PC-3 (cell line): Measurements from ENCODE around the gene MGAT5.

Source experiments
- CTCF ChIP-seq: fragments of 300-600 bp; sonication (generic); conservative IDR thresholded peaks from 2 replicates; pipeline ENCODE4 v1.5.1; 2017; ENCODE audit warnings: antibody characterized with exemption, low read depth, mild to moderate bottlenecking, low read length
- EZH2phosphoT487 ChIP-seq: fragments of 300-600 bp; sonication (generic); IDR thresholded peaks from 2 replicates; pipeline ENCODE4 v1.6.1; 2018; ENCODE audit warnings: mild to moderate bottlenecking, antibody characterized with exemption, low read length, borderline replicate concordance

GRCh38 chr2:134431838-134432434 is 178.1 kb downstream of the MGAT5 start:
- no peak for TF ChIP-seq CTCF
- TF ChIP-seq EZH2phosphoT487 = no peak
